ENCODE results near the gene TOMM6.

Gene TOMM6

DNA sequence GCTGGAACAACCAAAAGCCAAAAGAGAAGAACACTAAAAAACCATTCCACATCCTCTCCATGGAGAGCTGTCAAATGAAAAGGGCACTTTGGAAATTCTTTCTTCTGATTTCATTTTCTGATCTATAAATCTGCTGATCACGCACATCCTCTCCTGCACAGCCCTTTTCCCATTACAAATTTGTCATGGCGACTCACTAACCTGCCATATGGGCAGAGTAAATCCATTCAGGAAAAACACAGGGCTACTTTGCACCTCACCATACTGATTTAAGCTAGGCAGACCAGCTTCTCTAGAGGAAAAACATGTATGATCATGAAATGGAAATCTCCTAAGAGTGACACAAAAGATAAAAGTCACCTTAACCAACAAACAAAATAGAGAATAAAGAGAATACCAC is 26.0 kb downstream of the TOMM6 start:
- TF ChIP-seq, protein P1, sequence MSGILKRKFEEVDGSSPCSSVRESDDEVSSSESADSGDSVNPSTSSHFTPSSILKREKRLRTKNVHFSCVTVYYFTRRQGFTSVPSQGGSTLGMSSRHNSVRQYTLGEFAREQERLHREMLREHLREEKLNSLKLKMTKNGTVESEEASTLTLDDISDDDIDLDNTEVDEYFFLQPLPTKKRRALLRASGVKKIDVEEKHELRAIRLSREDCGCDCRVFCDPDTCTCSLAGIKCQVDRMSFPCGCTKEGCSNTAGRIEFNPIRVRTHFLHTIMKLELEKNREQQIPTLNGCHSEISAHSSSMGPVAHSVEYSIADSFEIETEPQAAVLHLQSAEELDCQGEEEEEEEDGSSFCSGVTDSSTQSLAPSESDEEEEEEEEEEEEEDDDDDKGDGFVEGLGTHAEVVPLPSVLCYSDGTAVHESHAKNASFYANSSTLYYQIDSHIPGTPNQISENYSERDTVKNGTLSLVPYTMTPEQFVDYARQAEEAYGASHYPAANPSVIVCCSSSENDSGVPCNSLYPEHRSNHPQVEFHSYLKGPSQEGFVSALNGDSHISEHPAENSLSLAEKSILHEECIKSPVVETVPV (CRISPR knock-in tag; IDR thresholded peaks at IDR 0.05): no peak
- TF ChIP-seq SNAI2 (CRISPR knock-in tag; IDR thresholded peaks at IDR 0.05) (no peak), PPARA (CRISPR knock-in tag; IDR thresholded peaks at IDR 0.05; ENCODE audit: borderline replicate concordance) (no peak), BACH2 (CRISPR knock-in tag; IDR thresholded peaks at IDR 0.05; ENCODE audit: borderline replicate concordance) (no peak), ARNTL (CRISPR knock-in tag; IDR thresholded peaks at IDR 0.05; ENCODE audit: borderline replicate concordance, low read depth) (no peak), TCF4 (CRISPR knock-in tag; IDR thresholded peaks at IDR 0.05; ENCODE audit: borderline replicate concordance) (no peak), OSR1 (CRISPR knock-in tag; IDR thresholded peaks at IDR 0.05) (no peak), ZNF8 (CRISPR knock-in tag; IDR thresholded peaks at IDR 0.05) (no peak), ZC3H10 (CRISPR knock-in tag; IDR thresholded peaks at IDR 0.05) (no peak), ISL1 (CRISPR knock-in tag; IDR thresholded peaks at IDR 0.05) (no peak), ZNF565 (CRISPR knock-in tag; conservative IDR thresholded peaks at IDR 0.05; ENCODE audit: low read depth) (no peak)
- no peak for ATAC-seq

DNA sequence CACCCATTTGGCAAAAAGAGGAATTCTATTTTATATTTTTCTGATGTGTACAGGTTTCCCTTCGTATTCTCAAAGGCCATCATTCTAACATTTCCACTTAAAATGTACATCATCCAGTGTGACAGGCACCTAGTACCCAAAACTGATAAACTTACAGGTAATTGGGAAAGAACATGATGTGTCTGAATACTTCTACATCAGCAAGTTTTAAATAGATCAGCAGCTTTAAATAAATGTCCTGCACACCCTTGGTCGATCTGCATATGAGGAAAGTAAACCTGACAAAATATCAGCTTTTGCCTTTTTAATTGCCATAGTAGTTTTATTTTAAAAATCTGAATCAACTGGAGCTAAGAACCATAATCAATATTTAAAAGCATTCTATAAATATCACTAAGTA is 26.5 kb downstream of the TOMM6 start:
- TF ChIP-seq TCF4 (CRISPR knock-in tag; IDR thresholded peaks at IDR 0.05; ENCODE audit: borderline replicate concordance) (no peak), GLIS3 (CRISPR knock-in tag; IDR thresholded peaks at IDR 0.05) (no peak), ZC3H10 (CRISPR knock-in tag; IDR thresholded peaks at IDR 0.05) (no peak), SNAI2 (CRISPR knock-in tag; IDR thresholded peaks at IDR 0.05) (no peak), ZNF70 (CRISPR knock-in tag; IDR thresholded peaks at IDR 0.05) (no peak), ISL1 (CRISPR knock-in tag; IDR thresholded peaks at IDR 0.05) (no peak), ZFP3 (CRISPR knock-in tag; IDR thresholded peaks at IDR 0.05) (no peak), ZNF565 (CRISPR knock-in tag; conservative IDR thresholded peaks at IDR 0.05; ENCODE audit: low read depth) (no peak), ZNF8 (CRISPR knock-in tag; IDR thresholded peaks at IDR 0.05) (no peak), OSR1 (CRISPR knock-in tag; IDR thresholded peaks at IDR 0.05) (no peak)
- TF ChIP-seq, protein P1 (CRISPR knock-in tag; IDR thresholded peaks at IDR 0.05): no peak
- TF ChIP-seq, protein P2, sequence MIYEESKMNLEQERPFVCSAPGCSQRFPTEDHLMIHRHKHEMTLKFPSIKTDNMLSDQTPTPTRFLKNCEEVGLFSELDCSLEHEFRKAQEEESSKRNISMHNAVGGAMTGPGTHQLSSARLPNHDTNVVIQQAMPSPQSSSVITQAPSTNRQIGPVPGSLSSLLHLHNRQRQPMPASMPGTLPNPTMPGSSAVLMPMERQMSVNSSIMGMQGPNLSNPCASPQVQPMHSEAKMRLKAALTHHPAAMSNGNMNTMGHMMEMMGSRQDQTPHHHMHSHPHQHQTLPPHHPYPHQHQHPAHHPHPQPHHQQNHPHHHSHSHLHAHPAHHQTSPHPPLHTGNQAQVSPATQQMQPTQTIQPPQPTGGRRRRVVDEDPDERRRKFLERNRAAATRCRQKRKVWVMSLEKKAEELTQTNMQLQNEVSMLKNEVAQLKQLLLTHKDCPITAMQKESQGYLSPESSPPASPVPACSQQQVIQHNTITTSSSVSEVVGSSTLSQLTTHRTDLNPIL (CRISPR knock-in tag; IDR thresholded peaks at IDR 0.05; ENCODE audit: low read depth): no peak
- ATAC-seq: no peak

DNA sequence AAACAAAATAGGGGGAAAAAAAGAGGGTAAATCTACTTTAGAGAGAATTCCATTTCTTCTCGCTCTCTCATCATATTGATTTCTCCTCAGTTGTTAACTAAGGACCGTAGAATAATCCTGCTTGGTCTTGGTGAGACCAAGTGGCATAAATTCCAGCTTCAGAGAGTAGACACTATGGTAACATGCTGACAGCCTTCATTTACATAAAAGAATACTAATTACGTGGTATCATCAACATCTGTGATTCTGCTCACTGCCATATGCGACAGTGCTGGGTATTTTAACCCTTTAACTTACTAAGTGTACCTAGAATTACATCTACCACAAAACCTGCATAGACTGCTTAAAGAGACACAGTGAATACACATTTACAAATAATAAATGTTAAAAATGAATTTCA is 27.1 kb downstream of the TOMM6 start:
- ATAC-seq: no peak
- TF ChIP-seq OSR1 (CRISPR knock-in tag; IDR thresholded peaks at IDR 0.05) (no peak), ZC3H10 (CRISPR knock-in tag; IDR thresholded peaks at IDR 0.05) (no peak), CSDC2 (CRISPR knock-in tag; IDR thresholded peaks at IDR 0.05) (no peak), ESRRG (CRISPR knock-in tag; IDR thresholded peaks at IDR 0.05) (no peak)

DNA sequence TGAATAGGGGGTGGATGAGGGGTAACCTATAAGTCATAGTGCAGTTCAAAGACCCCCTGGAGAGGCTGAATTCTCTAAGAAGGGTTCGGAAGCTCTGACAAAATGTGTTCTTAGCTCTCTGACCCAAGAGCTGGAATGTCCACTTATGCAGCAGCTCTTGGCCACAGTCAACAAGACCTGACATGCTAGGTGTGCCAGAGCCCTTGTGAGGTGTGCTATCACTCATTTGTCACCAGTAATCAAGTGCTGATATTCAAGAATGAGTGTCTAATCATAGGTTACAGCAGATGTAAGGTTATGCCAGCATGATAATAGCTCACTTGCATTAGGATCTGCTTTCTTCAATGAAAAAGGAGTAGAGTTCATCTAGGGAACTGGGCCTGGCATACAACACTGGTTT is 28.1 kb downstream of the TOMM6 start:
- no peak for TF ChIP-seq ZC3H10 (CRISPR knock-in tag; IDR thresholded peaks at IDR 0.05)
- TF ChIP-seq, protein P1 (CRISPR knock-in tag; IDR thresholded peaks at IDR 0.05): no peak
- ATAC-seq: no peak

DNA sequence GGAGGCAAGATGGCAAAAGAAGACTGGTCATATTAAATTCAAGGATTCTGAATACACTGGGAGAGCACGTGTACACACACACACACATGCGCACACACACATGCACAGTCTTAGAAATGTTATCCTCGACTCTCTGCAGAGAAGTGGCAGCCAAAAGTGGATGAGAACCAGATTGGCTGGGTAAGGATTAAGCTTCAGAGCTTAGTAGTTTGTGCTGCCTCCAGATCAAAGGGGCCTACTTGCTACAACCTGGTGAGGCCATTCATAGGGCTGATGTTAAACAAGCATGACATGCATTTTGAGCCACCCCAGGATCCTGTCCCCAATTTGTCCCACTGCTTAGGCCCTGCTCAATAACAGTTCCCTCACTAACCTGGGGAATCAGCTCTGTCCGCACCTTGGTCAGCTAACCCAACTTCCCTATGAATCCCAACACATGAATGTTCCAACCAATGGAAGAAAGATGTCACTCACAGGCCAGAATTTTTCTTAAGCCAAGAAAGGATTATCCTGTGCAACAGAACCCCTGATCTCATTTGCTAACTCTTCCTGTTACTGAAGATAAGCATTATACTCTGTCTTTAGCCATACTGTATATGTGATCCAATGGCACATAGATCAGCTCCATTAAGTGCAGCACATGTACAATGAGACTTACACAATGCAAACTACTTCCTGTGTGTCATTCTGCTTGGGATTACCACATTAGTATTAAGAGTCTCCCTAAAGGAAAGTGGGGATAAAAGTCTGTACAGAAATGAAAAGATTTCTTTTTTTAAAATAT is 31.0 kb downstream of the TOMM6 start:
- ATAC-seq: no peak
- no peak for TF ChIP-seq ZNF70 (CRISPR knock-in tag; IDR thresholded peaks at IDR 0.05)
- no peak for TF ChIP-seq ZFP30 (CRISPR knock-in tag; IDR thresholded peaks at IDR 0.05)
- TF ChIP-seq ESRRG (CRISPR knock-in tag; IDR thresholded peaks at IDR 0.05): no peak
- no peak for TF ChIP-seq RARB (CRISPR knock-in tag; IDR thresholded peaks at IDR 0.05)
- TF ChIP-seq, protein P3, sequence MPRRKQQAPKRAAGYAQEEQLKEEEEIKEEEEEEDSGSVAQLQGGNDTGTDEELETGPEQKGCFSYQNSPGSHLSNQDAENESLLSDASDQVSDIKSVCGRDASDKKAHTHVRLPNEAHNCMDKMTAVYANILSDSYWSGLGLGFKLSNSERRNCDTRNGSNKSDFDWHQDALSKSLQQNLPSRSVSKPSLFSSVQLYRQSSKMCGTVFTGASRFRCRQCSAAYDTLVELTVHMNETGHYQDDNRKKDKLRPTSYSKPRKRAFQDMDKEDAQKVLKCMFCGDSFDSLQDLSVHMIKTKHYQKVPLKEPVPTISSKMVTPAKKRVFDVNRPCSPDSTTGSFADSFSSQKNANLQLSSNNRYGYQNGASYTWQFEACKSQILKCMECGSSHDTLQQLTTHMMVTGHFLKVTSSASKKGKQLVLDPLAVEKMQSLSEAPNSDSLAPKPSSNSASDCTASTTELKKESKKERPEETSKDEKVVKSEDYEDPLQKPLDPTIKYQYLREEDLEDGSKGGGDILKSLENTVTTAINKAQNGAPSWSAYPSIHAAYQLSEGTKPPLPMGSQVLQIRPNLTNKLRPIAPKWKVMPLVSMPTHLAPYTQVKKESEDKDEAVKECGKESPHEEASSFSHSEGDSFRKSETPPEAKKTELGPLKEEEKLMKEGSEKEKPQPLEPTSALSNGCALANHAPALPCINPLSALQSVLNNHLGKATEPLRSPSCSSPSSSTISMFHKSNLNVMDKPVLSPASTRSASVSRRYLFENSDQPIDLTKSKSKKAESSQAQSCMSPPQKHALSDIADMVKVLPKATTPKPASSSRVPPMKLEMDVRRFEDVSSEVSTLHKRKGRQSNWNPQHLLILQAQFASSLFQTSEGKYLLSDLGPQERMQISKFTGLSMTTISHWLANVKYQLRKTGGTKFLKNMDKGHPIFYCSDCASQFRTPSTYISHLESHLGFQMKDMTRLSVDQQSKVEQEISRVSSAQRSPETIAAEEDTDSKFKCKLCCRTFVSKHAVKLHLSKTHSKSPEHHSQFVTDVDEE (CRISPR knock-in tag; IDR thresholded peaks at IDR 0.05): no peak
- no peak for TF ChIP-seq ZFP3 (CRISPR knock-in tag; IDR thresholded peaks at IDR 0.05)
- TF ChIP-seq, protein P4, sequence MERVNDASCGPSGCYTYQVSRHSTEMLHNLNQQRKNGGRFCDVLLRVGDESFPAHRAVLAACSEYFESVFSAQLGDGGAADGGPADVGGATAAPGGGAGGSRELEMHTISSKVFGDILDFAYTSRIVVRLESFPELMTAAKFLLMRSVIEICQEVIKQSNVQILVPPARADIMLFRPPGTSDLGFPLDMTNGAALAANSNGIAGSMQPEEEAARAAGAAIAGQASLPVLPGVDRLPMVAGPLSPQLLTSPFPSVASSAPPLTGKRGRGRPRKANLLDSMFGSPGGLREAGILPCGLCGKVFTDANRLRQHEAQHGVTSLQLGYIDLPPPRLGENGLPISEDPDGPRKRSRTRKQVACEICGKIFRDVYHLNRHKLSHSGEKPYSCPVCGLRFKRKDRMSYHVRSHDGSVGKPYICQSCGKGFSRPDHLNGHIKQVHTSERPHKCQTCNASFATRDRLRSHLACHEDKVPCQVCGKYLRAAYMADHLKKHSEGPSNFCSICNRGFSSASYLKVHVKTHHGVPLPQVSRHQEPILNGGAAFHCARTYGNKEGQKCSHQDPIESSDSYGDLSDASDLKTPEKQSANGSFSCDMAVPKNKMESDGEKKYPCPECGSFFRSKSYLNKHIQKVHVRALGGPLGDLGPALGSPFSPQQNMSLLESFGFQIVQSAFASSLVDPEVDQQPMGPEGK (CRISPR knock-in tag; IDR thresholded peaks at IDR 0.05; ENCODE audit: borderline replicate concordance): no peak
- TF ChIP-seq ZNF8 (CRISPR knock-in tag; IDR thresholded peaks at IDR 0.05): no peak
- TF ChIP-seq TCF4 (CRISPR knock-in tag; IDR thresholded peaks at IDR 0.05; ENCODE audit: borderline replicate concordance): no peak
- TF ChIP-seq CSDC2 (CRISPR knock-in tag; IDR thresholded peaks at IDR 0.05): no peak

Data from SK-N-SH treated with all-trans-retinoic acid at 6 μM for 48 hours (cell line).